C4-2B (cell line): Measurements from ENCODE around the gene SLC25A23.
A peak's percentile ranks its signal among the peaks of the same experiment; 100 is the strongest.

ENCODE experiments used
- CTCF ChIP-seq: fragments of 450-650 bp; conservative IDR thresholded peaks from 2 replicates; pipeline ENCODE4 v1.5.1; 2017; ENCODE audit warnings: mild to moderate bottlenecking
- ZFX ChIP-seq: fragments of 450-650 bp; IDR thresholded peaks from 2 replicates; pipeline ENCODE4 v1.6.1; 2017

DNA sequence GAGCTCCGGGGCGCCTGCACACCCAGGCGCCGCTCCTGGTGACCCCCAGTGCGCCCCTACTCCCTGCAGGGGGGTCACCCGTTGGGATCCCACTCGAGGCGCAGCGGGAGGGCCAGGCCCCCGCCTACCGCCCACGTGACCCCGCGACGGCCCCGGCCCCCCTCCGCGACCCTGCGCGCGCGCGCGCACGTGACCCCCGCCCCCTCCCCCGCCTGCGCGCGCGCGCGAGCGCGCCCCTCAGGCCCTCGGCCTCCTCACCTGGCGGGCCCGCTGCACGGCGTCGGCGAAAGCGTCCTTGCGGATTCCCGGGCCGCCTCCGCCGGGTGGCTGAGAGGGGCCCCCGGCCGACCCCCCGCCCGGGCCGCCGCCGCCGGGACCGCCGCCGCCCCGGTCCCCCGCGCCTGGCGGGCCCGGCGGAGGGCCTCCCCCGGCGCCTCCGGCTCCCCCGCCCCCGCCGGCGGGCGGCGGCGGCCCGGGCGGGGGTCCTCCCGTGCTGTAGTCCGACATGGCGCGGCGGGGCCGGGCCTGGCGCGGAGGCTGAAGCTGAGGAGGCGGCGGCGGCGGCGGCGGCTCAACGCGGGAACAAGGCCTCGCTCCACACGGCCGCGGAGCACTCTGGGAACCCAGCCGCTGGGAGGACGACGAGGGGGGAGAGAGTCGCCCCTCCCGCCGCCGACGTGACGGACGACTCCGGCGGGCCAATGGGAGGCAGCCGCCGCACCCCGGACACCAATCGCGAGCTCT, 35.2 kb downstream of the SLC25A23 start, which contains the start of gene KHSRP:
- TF ChIP-seq CTCF (no peak), ZFX (peak; percentile 87; the same call in 1 of the 2 replicates)
